Right ventricle myocardium superior (tissue), 1 donor: ENCODE measurements around the gene MRPL19. TPM values are rescaled to one million over a fixed set of nuclear protein-coding genes. Genes with fewer than 3 reads are reported as not detected.

Experiments used
- ATAC-seq: fragments of 200-7000 bp; cut with Tn5 transposase; one replicate; pipeline ENCODE4 v1.9.1; 2020; ENCODE audit warnings: mild to moderate bottlenecking; ENCODE audit not compliant: poor library complexity
- DNase-seq: peaks from one replicate; pipeline ENCODE4 v3.0.0-alpha.2; 2020
- intact Hi-C: fragments of 100-400 bp; cut with DNase I; formaldehyde crosslinking; loops from one replicate; pipeline ENCODE4 v1.11.2; 2022
- long read RNA-seq: library from polyadenylated mRNA; unstranded; transcript quantifications from one replicate; pipeline ENCODE4 v2.0.0, GENCODE V29; 2021
- total RNA-seq: library from RNA; stranded (reverse); fragmentation: NEBNext Ultra II Directional; extraction: Animal tissue kit (Norgen Biotek cat#: 25700); gene quantifications from one replicate; pipeline ENCODE4 v1.2.1, GENCODE V29; 2021
- donor health status: DM: no; HTN: yes; CAD: no; lungs with severe emphysema.

Gene MRPL19
- 51.8 TPM for total RNA-seq
- long read RNA-seq, transcript MRPL19-202 (6 exons, 3,479 nt) = major isoform, 50 of 55 reads
- long read RNA-seq, partial matches to known transcripts = 0 of 55 reads
- long read RNA-seq, other reads (novel, unspliced or antisense) = 5 of 55 reads

GRCh38 chr2:75646583-75647425 lies at the start of gene MRPL19:
TSS of gene MRPL19 (plus strand) at chr2:75646783. CDS start at chr2:75646808, 25 bp downstream.
- peak; percentile 100 for ATAC-seq
- peak; percentile 88 for DNase-seq
- intact Hi-C loops = no loop called here

- ATAC-seq (no peak), DNase-seq (no peak)
- intact Hi-C loops = no loop called here
Measured at GRCh38 chr2:75596784-75597183, 49.8 kb upstream of the MRPL19 start.

GRCh38 chr2:75597949-75598348 lies 48.6 kb upstream of the MRPL19 start:
- DNase-seq (no peak), ATAC-seq (no peak)
- intact Hi-C loops = no loop called here

GRCh38 chr2:75598589-75599155 lies 47.9 kb upstream of the MRPL19 start:
- DNase-seq (no peak), ATAC-seq (no peak)
- intact Hi-C loops = no loop called here

- ATAC-seq (no peak), DNase-seq (no peak)
- intact Hi-C loops = no loop called here
Measured at GRCh38 chr2:75600461-75601011, 46.0 kb upstream of the MRPL19 start.

GRCh38 chr2:75602724-75603342 lies 43.8 kb upstream of the MRPL19 start:
- intact Hi-C loops = no loop called here
- DNase-seq (no peak), ATAC-seq (no peak)

- intact Hi-C loops = no loop called here
Measured at GRCh38 chr2:75603477-75603876, 43.1 kb upstream of the MRPL19 start.

GRCh38 chr2:75604484-75604883 lies 42.1 kb upstream of the MRPL19 start:
- intact Hi-C loops = no loop called here
- no peak for ATAC-seq
- DNase-seq = no peak

More at GRCh38 chr2:75603477-75603876, 43.1 kb upstream of the MRPL19 start:
- no peak for DNase-seq
- ATAC-seq = no peak

GRCh38 chr2:75605770-75606529 lies 40.6 kb upstream of the MRPL19 start:
- no peak for DNase-seq
- ATAC-seq = no peak
- intact Hi-C loops = no loop called here

- no peak for ATAC-seq
- DNase-seq = no peak
- intact Hi-C loops = no loop called here
Measured at GRCh38 chr2:75606761-75607399, 39.7 kb upstream of the MRPL19 start.

GRCh38 chr2:75607400-75607798 lies 39.2 kb upstream of the MRPL19 start:
- ATAC-seq (no peak), DNase-seq (no peak)
- intact Hi-C loops = no loop called here

GRCh38 chr2:75607988-75608683 lies 38.4 kb upstream of the MRPL19 start:
- DNase-seq (no peak), ATAC-seq (peak; percentile 50)
- intact Hi-C loops = loop anchor here (2.0 kb wide), 1 partner anchor 143 kb away; no protein-coding TSS in a partner anchor

- ATAC-seq (peak; percentile 94), DNase-seq (peak; percentile 63)
- intact Hi-C loops = loop anchor here (2.0 kb wide), 1 partner anchor 144 kb away; no protein-coding TSS in a partner anchor
Measured at GRCh38 chr2:75608684-75609333, 37.8 kb upstream of the MRPL19 start.

GRCh38 chr2:75609334-75609689 lies 37.3 kb upstream of the MRPL19 start:
- ATAC-seq (no peak), DNase-seq (no peak)
- intact Hi-C loops = loop anchor here (2.0 kb wide), 1 partner anchor 145 kb away; no protein-coding TSS in a partner anchor

GRCh38 chr2:75609937-75610508 lies 36.6 kb upstream of the MRPL19 start:
- ATAC-seq (no peak), DNase-seq (no peak)
- intact Hi-C loops = loop anchor here (2.0 to 10.0 kb wide), 2 partner anchors 145 to 685 kb away; no protein-coding TSS in a partner anchor

- intact Hi-C loops = loop anchor here (10.0 kb wide), 1 partner anchor 686 kb away; no protein-coding TSS in a partner anchor
- ATAC-seq = no peak
- no peak for DNase-seq
Measured at GRCh38 chr2:75610671-75611070, 35.9 kb upstream of the MRPL19 start.
